ENCODE measurements around the gene TCFL5.
"Not testable (repeated sequence)": the region's sequence is repeated elsewhere in the genome, so short reads cannot be mapped to it uniquely, and the experiment has no call there.

TCFL5 gene

GRCh38 chr20:62850333-62850974, 11.2 kb downstream of the TCFL5 start:
- H3K27ac ChIP-seq, result no peak overlapping the region
- TF ChIP-seq CTCF (IDR thresholded peaks at IDR 0.05) (no peak), ZFX (IDR thresholded peaks at IDR 0.05; ENCODE audit: borderline replicate concordance) (no peak)

GRCh38 chr20:62849431-62849830, 12.2 kb downstream of the TCFL5 start:
- no peak overlapping the region for H3K27ac ChIP-seq
- TF ChIP-seq CTCF (IDR thresholded peaks at IDR 0.05), result no peak
- no peak for TF ChIP-seq ZFX (IDR thresholded peaks at IDR 0.05; ENCODE audit: borderline replicate concordance)

- not testable (repeated sequence) for H3K27ac ChIP-seq
Measured at GRCh38 chr20:62848917-62849316, 12.7 kb downstream of the TCFL5 start.

- TF ChIP-seq ZFX (IDR thresholded peaks at IDR 0.05; ENCODE audit: borderline replicate concordance), result no peak
- H3K27ac ChIP-seq, result no peak overlapping the region
Measured at GRCh38 chr20:62846166-62846890, 15.3 kb downstream of the TCFL5 start.

GRCh38 chr20:62845416-62846160, 16.0 kb downstream of the TCFL5 start:
- no peak overlapping the region for H3K27ac ChIP-seq
- TF ChIP-seq ZFX (IDR thresholded peaks at IDR 0.05; ENCODE audit: borderline replicate concordance) (no peak), CTCF (IDR thresholded peaks at IDR 0.05) (no peak)

- H3K27ac ChIP-seq, result no peak overlapping the region
- TF ChIP-seq ZFX (IDR thresholded peaks at IDR 0.05; ENCODE audit: borderline replicate concordance) (no peak), CTCF (IDR thresholded peaks at IDR 0.05) (no peak)
Measured at GRCh38 chr20:62844182-62844581, 17.4 kb downstream of the TCFL5 start.

- no peak overlapping the region for H3K27ac ChIP-seq
- TF ChIP-seq ZFX (IDR thresholded peaks at IDR 0.05; ENCODE audit: borderline replicate concordance), result no peak
- no peak for TF ChIP-seq CTCF (IDR thresholded peaks at IDR 0.05)
Measured at GRCh38 chr20:62843656-62844055, 18.0 kb downstream of the TCFL5 start.

- no peak overlapping the region for H3K27ac ChIP-seq
- no peak for TF ChIP-seq CTCF (IDR thresholded peaks at IDR 0.05)
Measured at GRCh38 chr20:62841705-62842212, 19.9 kb downstream of the TCFL5 start.
